B cell (primary cell): ENCODE data around the gene OR4A47. TPM values are rescaled to one million over a fixed set of nuclear protein-coding genes. Genes with fewer than 3 reads are reported as not detected.
"Not testable (repeated sequence)": the region's sequence is repeated elsewhere in the genome, so short reads cannot be mapped to it uniquely, and the experiment has no call there.

Experiments used
- ATAC-seq: fragments of 200-7000 bp; cut with Tn5 transposase; one replicate; pipeline ENCODE4 v1.10.0; 2021; ENCODE audit warnings: low read depth, mild to moderate bottlenecking, moderate number of reproducible peaks, moderate library complexity
- CTCF ChIA-PET: fragments of 350-600 bp; sonication (Branson Sonifier 250); formaldehyde crosslinking; loops from one replicate; lab custom pipeline; 2021; ENCODE audit warnings: antibody characterized with exemption, inconsistent platforms; lab: Charles Lee
- POLR2A ChIA-PET: fragments of 350-600 bp; sonication (Branson Sonifier 250); formaldehyde crosslinking; loops from one replicate; lab custom pipeline; 2021; ENCODE audit warnings: antibody characterized with exemption; lab: Charles Lee
- DNase-seq: peaks from one replicate; pipeline ENCODE4 v3.0.0; 2013
- H2AFZ ChIP-seq: 2 replicates; pipeline ENCODE4 v1.6.1; 2012; ENCODE audit warnings: mild to moderate bottlenecking, low read depth, low read length; ENCODE audit not compliant: insufficient read depth, poor library complexity, severe bottlenecking
- H3K27ac ChIP-seq, 2 donors: 1 replicate in 1 of 2; 2 replicates in 1 of 2; pipeline ENCODE4 v1.5.1; 2012 to 2013; ENCODE audit warnings: low read length in 2 of 2, mild to moderate bottlenecking in 2 of 2, moderate library complexity in 1 of 2
- H3K27me3 ChIP-seq, 4 experiments: fragments of 200-600 bp in 1 of 4; sonication (generic) in 1 of 4; replicated peaks in 1 of 4; 1 replicate in 2 of 4; 2 replicates in 2 of 4; pipeline versions ENCODE4 v1.6.1 to v1.7.0; 2013 to 2016; ENCODE audit warnings: low read length in 3 of 4, mild to moderate bottlenecking in 2 of 4, mixed read lengths in 1 of 4, moderate library complexity in 1 of 4; ENCODE audit not compliant: insufficient read depth in 4 of 4, control insufficient read depth in 3 of 4; ENCODE audit errors: control extremely low read depth in 1 of 4
- H3K36me3 ChIP-seq, 2 experiments: replicated peaks in 1 of 2; 1 replicate in 1 of 2; 2 replicates in 1 of 2; pipeline versions ENCODE4 v1.6.1 to v1.7.1; 2013; ENCODE audit warnings: low read length in 1 of 2; ENCODE audit not compliant: insufficient read depth in 2 of 2, control insufficient read depth in 1 of 2; ENCODE audit errors: control extremely low read depth in 1 of 2, extremely low read depth in 1 of 2
- H3K4me1 ChIP-seq, 2 donors: fragments of 200-600 bp in 1 of 2; sonication (generic) in 1 of 2; 1 replicate in 1 of 2; 2 replicates in 1 of 2; pipeline versions ENCODE4 v1.5.1 to v1.6.1; 2013 to 2017; ENCODE audit warnings: low read length in 2 of 2; ENCODE audit not compliant: control insufficient read depth in 2 of 2, insufficient read depth in 2 of 2
- H3K4me2 ChIP-seq: replicated peaks from 2 replicates; pipeline ENCODE3; 2012; ENCODE audit warnings: mild to moderate bottlenecking, low read depth, low read length; ENCODE audit not compliant: poor library complexity, severe bottlenecking
- H3K4me3 ChIP-seq, 5 experiments: fragments of 200-600 bp in 1 of 5; sonication (generic) in 1 of 5; 1 replicate in 3 of 5; 2 replicates in 2 of 5; pipeline versions ENCODE4 v1.5.1 to v1.7.0; 2011 to 2016; ENCODE audit warnings: low read length in 4 of 5, mild to moderate bottlenecking in 4 of 5, low read depth in 2 of 5, control low read depth in 1 of 5, moderate library complexity in 1 of 5; ENCODE audit not compliant: insufficient read depth in 1 of 5; ENCODE audit errors: control extremely low read depth in 1 of 5, extremely low read depth in 1 of 5
- H3K79me2 ChIP-seq: fragments of 200-600 bp; sonication (generic); one replicate; pipeline ENCODE4 v1.6.0; 2016; ENCODE audit warnings: low read length; ENCODE audit not compliant: control insufficient read depth, insufficient read depth
- H3K9ac ChIP-seq: fragments of 200-600 bp; sonication (generic); 2 replicates; pipeline ENCODE4 v1.6.1; 2017; ENCODE audit warnings: mild to moderate bottlenecking, low read length, moderate library complexity
- H3K9me3 ChIP-seq, 3 donors: one replicate each; pipeline versions ENCODE4 v1.6.1 to v1.7.1; 2013; ENCODE audit warnings: low read length in 2 of 3; ENCODE audit not compliant: control insufficient read depth in 2 of 3, insufficient read depth in 1 of 3; ENCODE audit errors: control extremely low read depth in 1 of 3
- H4K20me1 ChIP-seq: 2 replicates; pipeline ENCODE4 v1.6.0; 2012; ENCODE audit warnings: mild to moderate bottlenecking, low read length; ENCODE audit not compliant: insufficient read depth, control insufficient read depth, poor library complexity, severe bottlenecking
- H3K27ac Mint-ChIP-seq: one replicate; pipeline ENCODE4 v1.8.0; 2021; ENCODE audit warnings: mixed read lengths
- H3K27me3 Mint-ChIP-seq: one replicate; pipeline ENCODE4 v1.8.0; 2021; ENCODE audit warnings: mixed read lengths
- H3K4me1 Mint-ChIP-seq: one replicate; pipeline ENCODE4 v1.8.0; 2021; ENCODE audit warnings: mixed read lengths
- H3K4me3 Mint-ChIP-seq: one replicate; pipeline ENCODE4 v1.8.0; 2021; ENCODE audit warnings: mixed read lengths
- H3K9me3 Mint-ChIP-seq: one replicate; pipeline ENCODE4 v1.8.0; 2022; ENCODE audit warnings: mixed read lengths; ENCODE audit not compliant: insufficient read depth
- WGBS: methylation state at CpG from one replicate; pipeline ENCODE4 v1.1.5; 2013; ENCODE audit warnings: missing lambda C conversion rate; ENCODE audit not compliant: insufficient coverage; 5-methylcytosine and 5-hydroxymethylcytosine counted together
- intact Hi-C: fragments of 100-400 bp; cut with micrococcal nuclease; formaldehyde crosslinking; loops from one replicate; pipeline ENCODE4 v1.10.0; 2022
- polyA minus RNA-seq: library from RNA; depleted of rRNA, polyadenylated mRNA; stranded (reverse); fragments of >200 nt; gene quantifications from 2 replicates; pipeline ENCODE4 v1.2.3, GENCODE V29; 2012
- polyA plus RNA-seq: library from polyadenylated mRNA; depleted of rRNA; stranded (reverse); fragments of >200 nt; gene quantifications from 2 replicates; pipeline ENCODE4 v1.2.3, GENCODE V29; 2012
- total RNA-seq, 2 donors: library from RNA; stranded (reverse); fragments of 120-200 nt in 1 of 2; gene quantifications; 1 replicate in 1 of 2; 2 replicates in 1 of 2; pipeline versions ENCODE4 v1.2.3 to v1.2.4, GENCODE V29; 2013 to 2022

OR4A47 gene
- not detected in 2 replicates for total RNA-seq
- not detected for total RNA-seq (2013)
- not detected in 2 replicates for polyA plus RNA-seq
- polyA minus RNA-seq: not detected in 2 replicates

- CTCF ChIA-PET, H3K79me2 ChIP-seq, H3K4me1 Mint-ChIP-seq, H3K4me3 ChIP-seq, H3K4me1 ChIP-seq, H3K9me3 Mint-ChIP-seq, H3K36me3 ChIP-seq, H3K27me3 ChIP-seq, H3K9me3 ChIP-seq, ATAC-seq, H3K4me2 ChIP-seq, H2AFZ ChIP-seq, DNase-seq, H3K27ac ChIP-seq, H3K27ac Mint-ChIP-seq, H3K27me3 Mint-ChIP-seq, H3K9ac ChIP-seq, H4K20me1 ChIP-seq, POLR2A ChIA-PET, H3K4me3 Mint-ChIP-seq, intact Hi-C loops: not testable (repeated sequence)
Observed at GRCh38 chr11:48488493-48488892, at the start of gene OR4A47. Gene OR4A47, plus strand, starts transcription at chr11:48488793. Its CDS starts 0 bp downstream, at chr11:48488793.

- DNase-seq, ATAC-seq, H3K27me3 ChIP-seq, H3K79me2 ChIP-seq, H4K20me1 ChIP-seq, H3K4me3 Mint-ChIP-seq, H3K4me1 Mint-ChIP-seq, H3K27me3 Mint-ChIP-seq, H2AFZ ChIP-seq, CTCF ChIA-PET, H3K9ac ChIP-seq, H3K27ac ChIP-seq, H3K36me3 ChIP-seq, H3K27ac Mint-ChIP-seq, intact Hi-C loops, H3K4me1 ChIP-seq, H3K9me3 Mint-ChIP-seq, POLR2A ChIA-PET, H3K4me2 ChIP-seq, H3K4me3 ChIP-seq: not testable (repeated sequence)
- peaks cover 0 to 20% (median 0%) of the 10 kb centered on the region in 3 donors for H3K9me3 ChIP-seq
- 100% methylated on average over 1 of the region's 3 CpGs for WGBS
Observed at GRCh38 chr11:48455909-48456308, 32.7 kb upstream of the OR4A47 start.

- H3K4me1 Mint-ChIP-seq, ATAC-seq, H3K27ac Mint-ChIP-seq, H2AFZ ChIP-seq, H3K27ac ChIP-seq, DNase-seq, POLR2A ChIA-PET, intact Hi-C loops, H3K9ac ChIP-seq, H3K4me1 ChIP-seq, H3K27me3 Mint-ChIP-seq, H4K20me1 ChIP-seq, H3K4me3 Mint-ChIP-seq, H3K79me2 ChIP-seq, H3K27me3 ChIP-seq, H3K36me3 ChIP-seq, H3K4me3 ChIP-seq, H3K4me2 ChIP-seq, H3K9me3 Mint-ChIP-seq, H3K9me3 ChIP-seq: not testable (repeated sequence)
- CTCF ChIA-PET: interaction anchor here (0.7 kb wide), 1 partner anchor 19 kb away, joined by 3 read pairs; no protein-coding TSS in a partner anchor
- 93% methylated on average over 2 of the region's 2 CpGs for WGBS
Observed at GRCh38 chr11:48473966-48474365, 14.6 kb upstream of the OR4A47 start.

GRCh38 chr11:48474703-48475102 lies 13.9 kb upstream of the OR4A47 start:
- H3K36me3 ChIP-seq, DNase-seq, H3K4me1 ChIP-seq, H3K79me2 ChIP-seq, H3K27me3 ChIP-seq, H3K4me3 Mint-ChIP-seq, H2AFZ ChIP-seq, H3K9ac ChIP-seq, H3K27ac ChIP-seq, H3K9me3 ChIP-seq, H3K4me1 Mint-ChIP-seq, H3K4me2 ChIP-seq, H3K4me3 ChIP-seq, H3K27ac Mint-ChIP-seq, ATAC-seq, intact Hi-C loops, H3K9me3 Mint-ChIP-seq, H3K27me3 Mint-ChIP-seq, POLR2A ChIA-PET, H4K20me1 ChIP-seq, CTCF ChIA-PET: not testable (repeated sequence)
- WGBS: 96% methylated on average over 3 of the region's 6 CpGs
